ENCODE data around the gene ETNK2. TPM values are rescaled to one million over a fixed set of nuclear protein-coding genes. Genes with fewer than 3 reads are reported as not detected.

The ETNK2 gene
- total and polyA plus RNA-seq, 2 experiments from 2014 or later: 51.1 to 71.9 TPM

DNA sequence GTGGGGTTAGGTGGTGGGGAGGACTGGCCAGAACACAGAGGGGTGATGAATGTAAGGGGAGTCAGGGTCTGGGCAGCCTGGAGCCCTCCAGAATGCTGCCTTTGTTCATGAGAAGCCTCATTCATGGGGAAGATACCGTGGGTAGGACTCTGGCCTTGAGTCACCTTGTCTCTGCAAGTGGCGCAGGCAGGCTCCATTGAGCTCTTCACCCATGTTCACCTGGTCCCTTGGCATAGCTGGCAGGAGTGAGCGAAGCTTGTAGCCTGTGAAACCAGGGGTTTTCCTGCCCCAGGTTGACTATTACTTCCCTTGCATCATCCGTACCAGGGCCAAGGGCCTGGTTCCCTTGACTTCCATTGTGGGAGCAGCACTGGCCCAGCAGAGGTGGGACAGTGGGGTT is 53.2 kb downstream of the ETNK2 start:
- no peaks in the 10 kb centered on the region for H3K36me3 ChIP-seq (replicated peaks; ENCODE audit: insufficient read depth, low read depth)
- H3K27me3 ChIP-seq: no peaks in the 10 kb centered on the region
- H3K4me2 ChIP-seq: no peak overlapping the region
- no peaks in the 10 kb centered on the region for H3K9me3 ChIP-seq (ENCODE audit: low read depth)
- DNase-seq (ENCODE audit: low spot score): no peak
- no peaks in the 10 kb centered on the region for H3K9me2 ChIP-seq (replicated peaks; ENCODE audit: insufficient read depth)
- H3K27ac ChIP-seq: no peak overlapping the region
- H3K79me2 ChIP-seq: peaks cover 95% of the 10 kb centered on the region
- no peak for TF ChIP-seq EZH2phosphoT487 (IDR thresholded peaks at IDR 0.05; ENCODE audit: low read depth, severe bottlenecking, unreplicated experiment)
- no peak for TF ChIP-seq EZH2 (IDR thresholded peaks at IDR 0.05; ENCODE audit: borderline replicate concordance)
- TF ChIP-seq, protein P1, sequence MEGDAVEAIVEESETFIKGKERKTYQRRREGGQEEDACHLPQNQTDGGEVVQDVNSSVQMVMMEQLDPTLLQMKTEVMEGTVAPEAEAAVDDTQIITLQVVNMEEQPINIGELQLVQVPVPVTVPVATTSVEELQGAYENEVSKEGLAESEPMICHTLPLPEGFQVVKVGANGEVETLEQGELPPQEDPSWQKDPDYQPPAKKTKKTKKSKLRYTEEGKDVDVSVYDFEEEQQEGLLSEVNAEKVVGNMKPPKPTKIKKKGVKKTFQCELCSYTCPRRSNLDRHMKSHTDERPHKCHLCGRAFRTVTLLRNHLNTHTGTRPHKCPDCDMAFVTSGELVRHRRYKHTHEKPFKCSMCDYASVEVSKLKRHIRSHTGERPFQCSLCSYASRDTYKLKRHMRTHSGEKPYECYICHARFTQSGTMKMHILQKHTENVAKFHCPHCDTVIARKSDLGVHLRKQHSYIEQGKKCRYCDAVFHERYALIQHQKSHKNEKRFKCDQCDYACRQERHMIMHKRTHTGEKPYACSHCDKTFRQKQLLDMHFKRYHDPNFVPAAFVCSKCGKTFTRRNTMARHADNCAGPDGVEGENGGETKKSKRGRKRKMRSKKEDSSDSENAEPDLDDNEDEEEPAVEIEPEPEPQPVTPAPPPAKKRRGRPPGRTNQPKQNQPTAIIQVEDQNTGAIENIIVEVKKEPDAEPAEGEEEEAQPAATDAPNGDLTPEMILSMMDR (IDR thresholded peaks at IDR 0.05; ENCODE audit: poor library complexity): no peak
- no peak overlapping the region for H3K4me3 ChIP-seq
- no peaks in the 10 kb centered on the region for H4K20me1 ChIP-seq (ENCODE audit: insufficient read depth, poor library complexity, severe bottlenecking)
- H2AFZ ChIP-seq: no peak overlapping the region
- H3K4me1 ChIP-seq (ENCODE audit: insufficient read depth): peaks cover 30% of the 10 kb centered on the region
- 89% methylated on average over 4 of the region's 4 CpGs for WGBS (ENCODE audit: low lambda C conversion rate, missing lambda C conversion rate)

DNA sequence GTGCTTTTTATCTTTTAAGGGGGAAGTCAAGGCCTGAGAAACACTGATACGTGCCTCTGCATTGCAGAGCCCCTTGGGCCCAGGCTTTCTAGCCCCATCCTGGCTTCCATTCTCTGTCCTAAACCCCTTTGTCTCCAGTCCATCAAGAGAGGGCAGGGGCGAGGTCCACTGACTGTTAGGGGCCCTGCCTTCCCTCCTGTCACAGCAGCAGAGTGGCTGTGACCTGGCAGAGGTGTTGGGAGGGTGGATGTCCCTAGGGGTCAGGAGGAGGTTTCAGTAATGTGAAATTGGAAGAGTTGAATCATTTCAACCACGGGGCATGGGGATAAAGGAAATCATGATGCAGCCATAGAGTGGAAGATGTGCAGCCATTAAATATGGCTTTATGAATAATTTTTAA is 54.9 kb downstream of the ETNK2 start:
- H3K79me2 ChIP-seq: peaks cover 93% of the 10 kb centered on the region
- no peak overlapping the region for H3K4me2 ChIP-seq
- H3K27me3 ChIP-seq: no peaks in the 10 kb centered on the region
- H3K36me3 ChIP-seq (replicated peaks; ENCODE audit: insufficient read depth, low read depth): no peaks in the 10 kb centered on the region
- no peak overlapping the region for H3K27ac ChIP-seq
- H3K4me1 ChIP-seq (ENCODE audit: insufficient read depth): peaks cover 26% of the 10 kb centered on the region
- H2AFZ ChIP-seq: no peak overlapping the region
- H4K20me1 ChIP-seq (ENCODE audit: insufficient read depth, poor library complexity, severe bottlenecking): no peaks in the 10 kb centered on the region
- no peak for DNase-seq (ENCODE audit: low spot score)
- TF ChIP-seq, protein P1 (IDR thresholded peaks at IDR 0.05; ENCODE audit: poor library complexity): no peak
- TF ChIP-seq EZH2 (IDR thresholded peaks at IDR 0.05; ENCODE audit: borderline replicate concordance): no peak
- TF ChIP-seq EZH2phosphoT487 (IDR thresholded peaks at IDR 0.05; ENCODE audit: low read depth, severe bottlenecking, unreplicated experiment): no peak
- 87% methylated on average over 3 of the region's 3 CpGs for WGBS (ENCODE audit: low lambda C conversion rate, missing lambda C conversion rate)
- H3K4me3 ChIP-seq: no peak overlapping the region
- no peaks in the 10 kb centered on the region for H3K9me2 ChIP-seq (replicated peaks; ENCODE audit: insufficient read depth)
- no peaks in the 10 kb centered on the region for H3K9me3 ChIP-seq (ENCODE audit: low read depth)

DNA sequence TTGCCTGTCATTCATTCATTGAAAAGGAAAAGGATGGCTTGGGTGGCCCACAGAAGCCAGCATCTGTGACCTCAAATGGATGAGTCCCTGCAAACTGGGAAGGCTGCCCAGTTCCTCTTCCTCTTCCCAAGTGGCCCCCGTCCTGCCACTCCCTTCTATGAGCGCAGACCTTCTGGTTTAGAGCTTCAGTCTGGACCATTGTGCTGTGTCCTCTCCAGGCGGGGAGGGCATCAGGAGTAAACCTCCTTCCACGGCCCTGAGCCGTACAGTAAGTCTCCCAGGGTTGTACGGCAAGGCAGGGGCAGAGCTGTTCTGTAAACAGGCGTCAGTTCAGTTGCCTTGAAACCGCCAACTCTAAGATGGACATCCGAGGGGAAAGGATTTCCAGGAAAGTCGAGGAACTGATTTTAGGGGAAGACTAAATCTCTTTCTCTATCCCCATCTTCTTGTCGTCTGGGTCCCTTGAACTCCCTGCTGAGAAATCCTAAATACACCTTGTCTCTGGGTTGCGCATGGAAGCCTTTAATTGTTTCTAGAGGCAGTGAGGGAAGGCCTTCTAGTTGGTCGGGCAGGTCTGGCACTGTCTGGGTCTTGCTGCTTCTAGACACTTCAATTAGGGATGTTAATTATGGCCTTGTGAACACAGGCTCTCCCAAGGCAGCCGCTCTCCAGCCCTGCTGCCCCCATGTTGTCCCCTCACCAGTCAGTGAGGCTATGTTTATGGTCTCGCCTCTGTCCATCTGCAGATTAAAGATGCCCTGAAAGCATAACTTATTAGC is 56.8 kb downstream of the ETNK2 start:
- no peak overlapping the region for H3K4me2 ChIP-seq
- peaks cover 24% of the 10 kb centered on the region for H3K4me1 ChIP-seq (ENCODE audit: insufficient read depth)
- DNase-seq (ENCODE audit: low spot score): no peak

More for the DNA sequence above, 56.8 kb downstream of the ETNK2 start:
- Histone ChIP-seq H3K9me3 (ENCODE audit: low read depth) (no peaks in the 10 kb centered on the region), H3K36me3 (replicated peaks; ENCODE audit: insufficient read depth, low read depth) (no peaks in the 10 kb centered on the region), H3K27me3 (no peaks in the 10 kb centered on the region), H3K79me2 (peaks cover 93% of the 10 kb centered on the region), H3K9me2 (replicated peaks; ENCODE audit: insufficient read depth) (no peaks in the 10 kb centered on the region), H4K20me1 (ENCODE audit: insufficient read depth, poor library complexity, severe bottlenecking) (no peaks in the 10 kb centered on the region), H2AFZ (no peak overlapping the region), H3K4me3 (no peak overlapping the region), H3K27ac (no peak overlapping the region)
- TF ChIP-seq EZH2 (IDR thresholded peaks at IDR 0.05; ENCODE audit: borderline replicate concordance): no peak
- no peak for TF ChIP-seq EZH2phosphoT487 (IDR thresholded peaks at IDR 0.05; ENCODE audit: low read depth, severe bottlenecking, unreplicated experiment)
- TF ChIP-seq, protein P1 (IDR thresholded peaks at IDR 0.05; ENCODE audit: poor library complexity): no peak
- 74% methylated on average over 15 of the region's 15 CpGs for whole genome bisulfite sequencing (ENCODE audit: low lambda C conversion rate, missing lambda C conversion rate)
